ENCODE measurements around the gene SLC12A4.
A peak's percentile ranks its signal among the peaks of the same experiment; 100 is the strongest.
"Not testable (repeated sequence)": the region's sequence is repeated elsewhere in the genome, so short reads cannot be mapped to it uniquely, and the experiment has no call there.

The SLC12A4 gene

GRCh38 chr16:67987460-67988160, 19.2 kb upstream of the SLC12A4 start:
- DNase-seq = no peak

GRCh38 chr16:67986949-67987348, 18.5 kb upstream of the SLC12A4 start:
- no peak for DNase-seq

GRCh38 chr16:67982011-67982696, 13.7 kb upstream of the SLC12A4 start:
- DNase-seq = no peak

GRCh38 chr16:67979955-67980678, 11.7 kb upstream of the SLC12A4 start, which contains the start of gene DPEP3:
TSS of gene DPEP3 (minus strand) at chr16:67980499. CDS start at chr16:67980380, 119 bp downstream.
- no peak for DNase-seq

- DNase-seq = no peak
Measured at GRCh38 chr16:67977469-67978227, 9.2 kb upstream of the SLC12A4 start.

GRCh38 chr16:67977005-67977404, 8.6 kb upstream of the SLC12A4 start:
- no peak for DNase-seq

GRCh38 chr16:67976205-67976604, 7.8 kb upstream of the SLC12A4 start:
- DNase-seq = no peak

GRCh38 chr16:67975321-67976105, 7.1 kb upstream of the SLC12A4 start:
- DNase-seq = no peak

GRCh38 chr16:67972285-67972684, 3.8 kb upstream of the SLC12A4 start:
- DNase-seq = not testable (repeated sequence)

- no peak for DNase-seq
Measured at GRCh38 chr16:67971111-67971510, 2.7 kb upstream of the SLC12A4 start.

- no peak for DNase-seq
Measured at GRCh38 chr16:67969254-67970039, 1.0 kb upstream of the SLC12A4 start.

GRCh38 chr16:67967958-67968399, 458 bp downstream of the SLC12A4 start:
- peak; percentile 23 to 28 for DNase-seq

- no peak for DNase-seq
Measured at GRCh38 chr16:67967183-67967957, 1.1 kb downstream of the SLC12A4 start.

- DNase-seq = no peak
Measured at GRCh38 chr16:67966549-67967182, 1.8 kb downstream of the SLC12A4 start.

GRCh38 chr16:67965668-67966548, 2.5 kb downstream of the SLC12A4 start:
- no peak for DNase-seq

- no peak for DNase-seq
Measured at GRCh38 chr16:67964477-67965131, 3.8 kb downstream of the SLC12A4 start.

- DNase-seq = no peak
Measured at GRCh38 chr16:67963662-67964321, 4.6 kb downstream of the SLC12A4 start.

GRCh38 chr16:67963292-67963661, 5.2 kb downstream of the SLC12A4 start:
- no peak for DNase-seq

Data from stimulated activated CD4-positive, alpha-beta T cell treated with anti-CD3 and anti-CD28 coated beads, Interleukin-2, amount 100 ng/mL, for 48 hours (primary cell).